GM13976 (cell line): Measurements from ENCODE around the gene CARD19.

ENCODE experiments used
- DNase-seq: peaks from one replicate; pipeline ENCODE4 v3.0.0; 2012; ENCODE audit warnings: low spot score
- in situ Hi-C: fragments of 300-500 bp; cut with MboI; formaldehyde crosslinking; loops from one replicate; pipeline ENCODE4 v1.12.0; 2022; ENCODE audit warnings: low sequenced_read_pairs, mixed read lengths, inconsistent platforms; ENCODE audit not compliant: unreplicated experiment
- TF ChIP-seq, protein P1 (sequence below): IDR thresholded peaks from 2 replicates; pipeline ENCODE4 v1.5.1; 2012; ENCODE audit warnings: borderline replicate concordance, mild to moderate bottlenecking; ENCODE audit not compliant: insufficient read depth; ENCODE audit errors: extremely low read depth, missing control alignments, control extremely low read depth

Gene CARD19

DNA sequence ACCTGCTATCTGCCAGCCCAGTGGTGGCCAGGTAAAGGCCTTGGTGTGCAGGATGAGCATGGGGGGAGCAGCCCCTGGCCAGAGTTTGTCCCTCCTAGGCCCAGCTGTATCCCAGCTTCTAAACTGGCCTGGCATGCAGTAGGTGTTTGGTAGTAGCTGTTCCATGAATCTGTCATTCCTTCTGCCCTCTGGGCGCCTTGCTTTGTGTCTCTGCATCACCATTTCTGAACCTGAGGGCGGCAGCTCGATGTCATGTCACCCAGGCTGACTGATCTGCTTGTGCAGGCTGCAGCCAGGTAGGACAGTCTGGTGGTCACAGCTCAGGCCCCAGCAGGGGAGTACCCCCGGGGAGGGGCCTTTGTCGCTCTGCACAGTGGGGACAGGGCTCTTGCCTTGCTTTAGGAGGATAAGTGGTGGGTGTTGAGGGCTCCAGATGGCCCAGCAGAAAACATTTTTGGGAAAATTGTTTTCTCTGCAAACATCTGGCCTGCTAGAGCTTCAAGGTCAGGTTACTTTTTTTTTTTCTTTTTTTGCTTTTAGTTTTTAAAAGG is 42.2 kb upstream of the CARD19 start:
- TF ChIP-seq, protein P1, sequence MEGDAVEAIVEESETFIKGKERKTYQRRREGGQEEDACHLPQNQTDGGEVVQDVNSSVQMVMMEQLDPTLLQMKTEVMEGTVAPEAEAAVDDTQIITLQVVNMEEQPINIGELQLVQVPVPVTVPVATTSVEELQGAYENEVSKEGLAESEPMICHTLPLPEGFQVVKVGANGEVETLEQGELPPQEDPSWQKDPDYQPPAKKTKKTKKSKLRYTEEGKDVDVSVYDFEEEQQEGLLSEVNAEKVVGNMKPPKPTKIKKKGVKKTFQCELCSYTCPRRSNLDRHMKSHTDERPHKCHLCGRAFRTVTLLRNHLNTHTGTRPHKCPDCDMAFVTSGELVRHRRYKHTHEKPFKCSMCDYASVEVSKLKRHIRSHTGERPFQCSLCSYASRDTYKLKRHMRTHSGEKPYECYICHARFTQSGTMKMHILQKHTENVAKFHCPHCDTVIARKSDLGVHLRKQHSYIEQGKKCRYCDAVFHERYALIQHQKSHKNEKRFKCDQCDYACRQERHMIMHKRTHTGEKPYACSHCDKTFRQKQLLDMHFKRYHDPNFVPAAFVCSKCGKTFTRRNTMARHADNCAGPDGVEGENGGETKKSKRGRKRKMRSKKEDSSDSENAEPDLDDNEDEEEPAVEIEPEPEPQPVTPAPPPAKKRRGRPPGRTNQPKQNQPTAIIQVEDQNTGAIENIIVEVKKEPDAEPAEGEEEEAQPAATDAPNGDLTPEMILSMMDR: no peak
- in situ Hi-C loops: no loop called here

DNA sequence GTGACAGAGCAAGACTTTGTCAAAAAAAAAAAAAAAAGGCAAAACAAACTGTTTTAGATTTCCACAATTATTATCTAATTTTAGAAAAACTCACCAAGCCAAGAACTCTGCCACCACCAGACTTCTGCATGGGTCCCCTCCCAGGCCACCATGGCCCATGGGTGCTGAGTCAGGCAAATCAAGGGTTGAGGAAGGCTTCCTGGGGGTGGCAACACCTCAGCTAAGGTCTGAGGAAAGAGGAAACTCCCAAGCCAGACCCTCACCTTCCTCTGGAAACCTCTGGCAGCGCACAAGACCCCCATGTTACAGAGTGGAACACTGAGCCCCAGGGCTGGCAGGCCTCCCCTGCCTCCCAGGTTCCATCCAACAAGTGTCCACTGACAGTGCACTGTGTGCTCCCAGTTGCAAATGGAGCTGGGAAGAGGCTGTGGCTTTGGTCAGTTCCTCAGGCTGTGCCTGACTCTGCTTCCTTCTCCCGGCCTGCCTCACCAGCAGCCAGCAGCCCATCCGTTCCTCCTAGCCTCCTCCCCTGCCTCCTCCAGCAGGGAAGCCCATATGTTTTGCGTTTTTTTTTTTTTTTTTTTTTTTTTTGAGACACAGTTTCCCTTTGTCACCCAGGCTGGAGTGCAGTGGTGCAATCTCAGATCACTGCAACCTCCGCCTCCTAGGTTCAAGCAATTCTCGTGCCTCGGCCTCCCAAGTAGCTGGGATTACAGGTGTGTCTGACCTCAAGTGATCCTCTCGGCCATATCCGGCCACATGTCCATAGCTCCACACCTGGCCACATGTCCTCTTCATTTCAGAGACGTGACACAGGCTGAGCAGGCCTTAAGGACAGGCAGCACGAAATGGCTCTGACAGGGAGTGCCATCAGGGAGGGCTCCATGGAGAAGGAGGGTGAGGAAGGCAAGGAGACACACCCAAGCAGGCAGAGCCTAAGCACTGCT is 41.0 kb upstream of the CARD19 start:
- TF ChIP-seq, protein P1: no peak
- in situ Hi-C loops: no loop called here
- DNase-seq: no peak

More for the DNA sequence above, 42.2 kb upstream of the CARD19 start:
- no peak for DNase-seq

DNA sequence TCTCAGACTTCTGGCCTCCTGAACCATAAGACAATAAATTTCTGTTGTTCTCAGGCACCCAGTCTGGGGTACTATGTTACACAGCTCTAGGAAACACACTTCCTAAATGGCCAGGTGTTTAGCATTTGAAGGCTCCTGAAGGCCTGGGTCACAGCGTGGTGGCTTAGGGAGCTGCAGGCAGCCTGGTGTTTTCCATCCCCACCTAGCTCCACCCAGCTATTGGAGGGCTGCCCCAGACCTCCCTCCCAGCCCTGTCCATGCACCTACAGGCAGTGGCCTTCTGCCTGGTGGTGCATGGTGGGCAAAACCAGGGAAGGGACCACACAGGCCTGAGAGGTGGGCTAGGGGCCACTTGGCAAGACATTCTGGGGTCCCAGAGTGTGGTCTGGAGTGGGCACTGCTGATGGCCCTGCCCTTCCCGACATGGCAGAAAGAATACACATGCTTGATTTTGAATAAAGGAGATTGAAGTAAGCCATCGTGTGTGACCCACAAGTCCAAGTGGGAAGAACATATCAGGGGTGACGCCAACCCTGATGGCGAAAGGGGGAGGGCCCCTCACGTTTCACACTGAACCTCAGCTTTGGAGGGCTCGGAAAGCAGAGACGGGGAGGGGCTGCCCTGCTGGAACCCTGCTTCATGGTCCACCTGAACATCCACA is 38.8 kb upstream of the CARD19 start:
- TF ChIP-seq, protein P1: no peak
- no peak for DNase-seq
- in situ Hi-C loops: no loop called here

DNA sequence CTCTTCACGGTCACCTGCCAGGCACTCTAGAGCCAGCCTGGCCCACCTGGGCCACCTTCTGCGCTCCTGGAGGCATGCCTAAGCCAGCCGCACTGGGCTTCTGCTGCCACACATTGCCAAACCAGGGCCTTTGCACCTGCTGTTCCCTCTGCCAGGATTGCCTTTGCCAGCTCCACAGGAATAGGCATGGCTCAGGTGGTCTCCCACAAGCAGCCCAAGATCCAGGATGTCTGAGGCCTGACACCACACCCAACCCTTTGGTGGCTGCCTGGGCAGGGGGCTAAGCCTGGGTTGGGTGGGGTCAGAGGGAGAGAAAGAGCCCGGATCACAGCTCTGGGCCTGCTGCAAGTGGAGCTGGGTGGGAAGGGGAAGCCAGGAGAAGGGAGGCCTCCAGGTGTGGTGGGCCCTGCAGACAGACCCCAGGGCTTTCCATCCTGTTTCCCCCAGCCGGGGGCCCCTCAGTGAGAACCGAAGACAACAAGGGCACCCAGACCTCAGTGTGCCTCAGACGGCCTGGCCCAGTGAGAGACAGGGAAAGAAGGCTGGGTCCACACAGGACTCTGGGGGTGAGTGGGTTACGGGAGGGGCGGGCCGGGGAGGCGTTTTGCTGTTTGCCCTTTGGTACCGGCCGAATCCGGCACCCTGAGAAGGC is 38.2 kb upstream of the CARD19 start:
- in situ Hi-C loops: no loop called here
- DNase-seq: no peak
- TF ChIP-seq, protein P1: no peak

DNA sequence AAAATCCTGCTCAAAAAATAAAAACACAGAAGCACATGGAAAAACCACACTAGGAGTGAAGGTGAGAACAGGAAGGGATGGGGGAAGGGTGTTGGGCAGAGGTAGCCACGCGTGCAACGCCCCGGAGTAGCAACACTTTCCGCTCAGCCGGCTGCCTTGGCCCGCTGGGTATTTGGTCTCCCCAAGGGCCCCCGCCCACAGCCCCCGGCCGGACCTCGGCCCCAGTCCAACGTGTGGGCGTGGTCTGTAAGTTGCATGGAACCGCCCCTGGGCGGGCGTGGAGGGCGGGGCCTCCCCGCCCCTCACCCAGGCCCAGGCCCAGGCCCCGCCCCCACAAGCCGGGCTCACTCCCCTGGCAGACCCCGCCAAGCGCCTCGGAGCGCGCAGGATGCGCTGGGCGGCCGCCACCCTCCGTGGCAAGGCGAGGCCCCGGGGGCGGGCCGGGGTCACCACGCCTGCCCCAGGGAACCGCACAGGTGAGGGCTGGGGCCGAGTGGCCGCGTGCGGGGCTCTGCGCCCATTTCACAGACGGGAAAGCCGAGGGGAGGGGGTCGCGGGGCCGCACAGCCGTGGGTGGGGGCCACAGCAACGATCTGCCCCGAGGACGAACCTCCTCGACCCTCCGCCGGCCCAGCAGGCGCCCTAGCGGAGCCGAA is 37.5 kb upstream of the CARD19 start, which contains the start of gene SUSD3:
SUSD3 (plus strand) TSS at position 347 of the 656 bp plus-strand sequence; CDS start at position 389, 42 bp downstream.
- TF ChIP-seq, protein P1: no peak
- in situ Hi-C loops: no loop called here
- peak; percentile 95 for DNase-seq
